ENCODE results near the gene B4GAT1. TPM values are rescaled to one million over a fixed set of nuclear protein-coding genes. Genes with fewer than 3 reads are reported as not detected.
"Not testable (repeated sequence)": the region's sequence is repeated elsewhere in the genome, so short reads cannot be mapped to it uniquely, and the experiment has no call there.

The B4GAT1 gene
- total RNA-seq, 2 experiments from 2014 or later = 8.5 to 9.4 TPM

GRCh38 chr11:66360406-66361073, 13.1 kb upstream of the B4GAT1 start:
- ChIA-PET CTCF (interaction anchor here (0.7 to 1.4 kb wide), 2 partner anchors 49 to 72 kb away, joined by 3 to 4 read pairs; partner anchors contain the start of gene YIF1A), POLR2A (no interaction called here)
- Mint-ChIP-seq H3K4me3 (no peak overlapping the region), H3K4me1 (no peaks in the 10 kb centered on the region), H3K27me3 (no peaks in the 10 kb centered on the region), H3K36me3 (ENCODE audit: low read depth) (no peaks in the 10 kb centered on the region), H3K9me3 (no peaks in the 10 kb centered on the region), H3K27ac (no peak overlapping the region)
- DNase-seq = no peak

GRCh38 chr11:66359662-66360087, 12.2 kb upstream of the B4GAT1 start:
- no peak for DNase-seq
- ChIA-PET POLR2A (no interaction called here), CTCF (no interaction called here)
- no peak overlapping the region for H3K27ac Mint-ChIP-seq
- H3K4me3 Mint-ChIP-seq = no peak overlapping the region
- H3K9me3 Mint-ChIP-seq = no peaks in the 10 kb centered on the region
- H3K36me3 Mint-ChIP-seq (ENCODE audit: low read depth) = no peaks in the 10 kb centered on the region
- H3K4me1 Mint-ChIP-seq = no peaks in the 10 kb centered on the region
- H3K27me3 Mint-ChIP-seq = no peaks in the 10 kb centered on the region

GRCh38 chr11:66350560-66351235, 3.3 kb upstream of the B4GAT1 start:
- CTCF ChIA-PET = interaction anchor here (0.6 to 1.3 kb wide), 5 partner anchors 14 to 306 kb away, joined by 3 to 4 read pairs (median 3); no protein-coding TSS in a partner anchor
- DNase-seq; H3K9me3 Mint-ChIP-seq; POLR2A ChIA-PET; H3K36me3 Mint-ChIP-seq (ENCODE audit: low read depth); H3K27me3 Mint-ChIP-seq; H3K27ac Mint-ChIP-seq; H3K4me3 Mint-ChIP-seq: not testable (repeated sequence)
- H3K4me1 Mint-ChIP-seq = peaks cover 24% of the 10 kb centered on the region

DNA sequence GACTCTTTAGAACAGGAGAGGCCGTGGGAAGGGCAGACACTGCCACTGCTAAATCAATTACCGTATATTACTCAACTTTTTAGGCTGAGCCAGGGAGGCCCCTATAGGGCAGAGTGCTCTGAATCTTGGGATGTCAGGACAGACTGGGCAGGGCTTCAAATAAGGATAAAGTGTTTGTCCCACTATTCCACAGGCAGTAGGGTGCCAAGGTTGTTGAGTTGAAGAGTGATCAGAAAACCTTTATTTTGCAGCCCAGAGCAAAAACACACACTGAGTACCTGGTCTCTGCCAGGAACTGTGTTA, 1.6 kb upstream of the B4GAT1 start:
- Mint-ChIP-seq H3K4me3 (peak overlapping the region; percentile 34), H3K4me1 (peaks cover 38% of the 10 kb centered on the region), H3K27ac (no peak overlapping the region), H3K9me3 (no peaks in the 10 kb centered on the region), H3K36me3 (ENCODE audit: low read depth) (peaks cover 5% of the 10 kb centered on the region), H3K27me3 (peaks cover 4% of the 10 kb centered on the region)
- DNase-seq = no peak
- CTCF ChIA-PET = interaction anchor here (1.0 to 2.2 kb wide), 3 partner anchors 15 to 37 kb away, joined by 3 to 9 read pairs (median 3); no protein-coding TSS in a partner anchor
- POLR2A ChIA-PET = no interaction called here

GRCh38 chr11:66346476-66347424, 679 bp downstream of the B4GAT1 start:
- peaks cover 51% of the 10 kb centered on the region for H3K4me1 Mint-ChIP-seq
- peak overlapping the region; percentile 94 for H3K27ac Mint-ChIP-seq
- no peak for DNase-seq
- H3K36me3 Mint-ChIP-seq (ENCODE audit: low read depth) = peaks cover 10% of the 10 kb centered on the region
- H3K27me3 Mint-ChIP-seq = peaks cover 4% of the 10 kb centered on the region
- POLR2A ChIA-PET = interaction anchor here (0.6 kb wide), 1 partner anchor 926 kb away, joined by 9 read pairs; no protein-coding TSS in a partner anchor
- CTCF ChIA-PET = interaction anchor here (0.8 to 2.3 kb wide), 6 partner anchors 18 to 194 kb away, joined by 3 to 10 read pairs (median 4); no protein-coding TSS in a partner anchor
- H3K9me3 Mint-ChIP-seq = no peaks in the 10 kb centered on the region
- H3K4me3 Mint-ChIP-seq = peak overlapping the region; percentile 97

DNA sequence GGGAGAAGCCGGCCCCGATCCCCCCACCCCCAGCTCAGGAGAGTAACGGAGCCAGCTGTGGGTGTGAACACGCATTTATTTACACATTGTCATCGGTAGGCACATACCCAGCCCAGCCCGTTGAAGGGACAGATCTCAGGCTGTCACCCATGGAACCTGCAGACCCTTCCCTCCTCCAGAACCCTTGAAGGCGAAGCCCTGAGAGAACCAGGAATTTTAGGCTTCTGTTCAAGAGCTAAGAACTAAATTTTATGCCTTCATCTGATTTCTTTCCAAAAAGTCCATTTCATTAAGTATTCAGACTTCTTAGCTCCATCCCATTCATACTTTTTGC, 2.1 kb downstream of the B4GAT1 start:
- H3K27me3 Mint-ChIP-seq = peaks cover 4% of the 10 kb centered on the region
- peaks cover 18% of the 10 kb centered on the region for H3K36me3 Mint-ChIP-seq (ENCODE audit: low read depth)
- H3K27ac Mint-ChIP-seq = peak overlapping the region; percentile 94
- CTCF ChIA-PET = interaction anchor here (0.6 to 2.3 kb wide), 7 partner anchors 10 to 1862 kb away, joined by 3 to 10 read pairs (median 5); partner anchors contain the start of gene RIN1
- DNase-seq = no peak
- H3K4me3 Mint-ChIP-seq = peak overlapping the region; percentile 97
- no peaks in the 10 kb centered on the region for H3K9me3 Mint-ChIP-seq
- POLR2A ChIA-PET = no interaction called here
- peaks cover 51% of the 10 kb centered on the region for H3K4me1 Mint-ChIP-seq

- Mint-ChIP-seq H3K36me3 (ENCODE audit: low read depth) (peaks cover 18% of the 10 kb centered on the region), H3K4me3 (peak within 1 kb of the TSS; percentile 97), H3K27ac (peak within 1 kb of the TSS; percentile 94), H3K27me3 (peaks cover 4% of the 10 kb centered on the region), H3K4me1 (peaks cover 51% of the 10 kb centered on the region), H3K9me3 (no peaks in the 10 kb centered on the region)
- peak; percentile 99 for DNase-seq
- POLR2A ChIA-PET = no interaction called here
- CTCF ChIA-PET = interaction anchor here (0.6 to 2.3 kb wide), 7 partner anchors 10 to 63 kb away, joined by 3 to 10 read pairs (median 5); partner anchors contain the start of gene RIN1
Measured at GRCh38 chr11:66344550-66345315, 2.7 kb downstream of the B4GAT1 start, which contains the start of gene BRMS1. Gene BRMS1, minus strand, starts transcription at chr11:66345104. Its CDS starts 2,870 bp downstream, at chr11:66342234.

DNA sequence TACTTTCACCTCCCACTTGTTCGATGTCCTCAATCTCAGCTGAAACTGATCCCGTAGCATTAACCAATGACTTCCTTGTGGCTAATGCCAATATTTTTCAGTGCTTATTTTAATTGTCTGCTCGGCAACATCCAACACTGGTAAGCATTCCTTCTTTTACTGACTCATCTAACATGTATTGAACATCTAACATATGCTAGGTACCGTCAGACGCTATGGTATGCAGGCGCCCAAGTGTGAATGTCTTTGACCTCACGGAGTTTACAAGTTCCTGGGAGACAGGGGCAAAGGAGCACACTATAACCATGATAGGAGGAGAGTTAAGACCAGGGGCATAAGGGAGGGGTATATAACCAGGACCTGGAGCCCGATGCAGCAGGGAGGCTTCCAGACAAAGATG, 4.3 kb downstream of the B4GAT1 start:
- Mint-ChIP-seq H3K9me3 (no peaks in the 10 kb centered on the region), H3K27me3 (peaks cover 4% of the 10 kb centered on the region), H3K4me3 (peak overlapping the region; percentile 97), H3K4me1 (peaks cover 44% of the 10 kb centered on the region), H3K27ac (no peak overlapping the region), H3K36me3 (ENCODE audit: low read depth) (peaks cover 26% of the 10 kb centered on the region)
- no peak for DNase-seq
- ChIA-PET POLR2A (no interaction called here), CTCF (interaction anchor here (2.1 kb wide), 1 partner anchor 32 kb away, joined by 7 read pairs; no protein-coding TSS in a partner anchor)

GRCh38 chr11:66341502-66342126, 5.8 kb downstream of the B4GAT1 start:
- POLR2A ChIA-PET = no interaction called here
- H3K4me3 Mint-ChIP-seq = no peak overlapping the region
- no peaks in the 10 kb centered on the region for H3K9me3 Mint-ChIP-seq
- peaks cover 50% of the 10 kb centered on the region for H3K4me1 Mint-ChIP-seq
- CTCF ChIA-PET = interaction anchor here (1.1 to 1.5 kb wide), 4 partner anchors 12 to 31 kb away, joined by 4 to 5 read pairs (median 4); no protein-coding TSS in a partner anchor
- no peak overlapping the region for H3K27ac Mint-ChIP-seq
- no peaks in the 10 kb centered on the region for H3K27me3 Mint-ChIP-seq
- no peak for DNase-seq
- peaks cover 29% of the 10 kb centered on the region for H3K36me3 Mint-ChIP-seq (ENCODE audit: low read depth)

GRCh38 chr11:66340596-66341501, 6.6 kb downstream of the B4GAT1 start:
- DNase-seq = no peak
- Mint-ChIP-seq H3K4me1 (peaks cover 51% of the 10 kb centered on the region), H3K36me3 (ENCODE audit: low read depth) (peaks cover 29% of the 10 kb centered on the region), H3K27me3 (no peaks in the 10 kb centered on the region), H3K27ac (no peak overlapping the region), H3K4me3 (no peak overlapping the region), H3K9me3 (no peaks in the 10 kb centered on the region)
- ChIA-PET POLR2A (no interaction called here), CTCF (interaction anchor here (1.1 to 1.3 kb wide), 5 partner anchors 10 to 31 kb away, joined by 4 to 6 read pairs (median 5); no protein-coding TSS in a partner anchor)

All from activated CD4-positive, alpha-beta T cell treated with anti-CD3 and anti-CD28 coated beads, Interleukin-2, amount 10 ng/mL, durations not matched to agents 7 days and 5 days (primary cell).